WTC11 (cell line): ENCODE data around the gene GUCA2B.

ENCODE experiments used
- CTCF ChIP-seq: fragments of 200-600 bp; IDR thresholded peaks from 2 replicates; pipeline ENCODE4 v1.8.0; 2022; ENCODE audit warnings: antibody characterized with exemption
- FOXK1 ChIP-seq: sonication (generic); formaldehyde crosslinking; IDR thresholded peaks from 2 replicates; pipeline ENCODE4 v1.8.0; 2022; ENCODE audit warnings: mild to moderate bottlenecking, moderate library complexity, missing genetic modification reagents
- ZNF219 ChIP-seq: sonication (generic); formaldehyde crosslinking; IDR thresholded peaks from 2 replicates; pipeline ENCODE4 v1.8.0; 2023; ENCODE audit warnings: missing genetic modification reagents, mild to moderate bottlenecking, borderline replicate concordance

DNA sequence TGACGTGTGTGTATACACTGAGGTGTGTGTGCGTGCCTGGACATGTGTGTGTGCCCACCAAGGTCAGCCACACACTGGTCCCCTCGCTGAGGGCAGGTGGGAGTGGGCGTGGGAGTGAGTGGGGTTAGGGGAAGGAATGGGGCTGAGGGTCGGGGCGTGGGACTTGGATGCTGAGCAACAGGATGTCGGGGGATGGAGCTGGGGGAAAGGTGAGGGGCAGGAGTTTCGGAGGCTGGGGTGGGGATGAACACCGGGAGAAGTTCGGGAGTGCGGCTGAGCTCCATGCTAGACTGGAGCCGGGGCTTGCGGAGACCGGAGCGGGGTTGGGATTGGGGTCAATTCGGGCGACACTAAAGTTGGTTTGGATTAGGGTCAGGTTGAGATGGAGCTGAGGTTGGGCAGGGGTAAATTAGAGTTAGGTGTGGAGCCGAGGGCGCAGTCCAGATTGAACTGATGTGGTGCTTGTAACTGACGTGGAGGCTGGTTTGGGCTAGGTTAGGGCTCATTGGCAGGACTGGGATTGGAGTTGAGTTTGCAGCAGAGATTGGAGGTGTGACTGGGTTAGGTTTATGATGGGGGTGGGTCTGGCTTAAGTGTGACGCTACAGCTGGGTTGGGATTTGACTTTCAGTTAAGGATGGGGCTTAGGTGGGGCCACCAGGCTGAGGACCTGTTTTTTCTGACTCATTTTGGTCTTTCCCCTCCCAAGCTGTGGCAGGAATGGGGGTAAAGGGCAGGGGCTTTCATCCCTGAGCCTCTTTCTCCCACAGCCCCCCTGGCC lies 14.6 kb downstream of the GUCA2B start:
- TF ChIP-seq FOXK1 (CRISPR knock-in tag) = no peak
- no peak for TF ChIP-seq CTCF
- no peak for TF ChIP-seq ZNF219 (CRISPR knock-in tag)
